ENCODE data around the gene DDX31. TPM values are rescaled to one million over a fixed set of nuclear protein-coding genes. Genes with fewer than 3 reads are reported as not detected.

DDX31 gene
- total RNA-seq, 1 experiment from 2014 or later: 28.4 TPM

- Histone ChIP-seq H2BK12ac (ENCODE audit: insufficient read length, low read depth, low read length) (no peak overlapping the region), H4K8ac (replicated peaks; ENCODE audit: insufficient read length, low read depth, low read length) (no peak overlapping the region), H3K79me2 (ENCODE audit: insufficient read depth, low read length) (no peaks in the 10 kb centered on the region), H3K27ac (ENCODE audit: insufficient read length, low read depth, low read length) (no peak overlapping the region), H3K4ac (ENCODE audit: low read depth, low read length) (no peak overlapping the region), H2BK15ac (ENCODE audit: low read depth, low read length) (no peak overlapping the region), H2AFZ (ENCODE audit: low read length) (no peak overlapping the region), H3K79me1 (ENCODE audit: insufficient read depth, low read depth, low read length, poor library complexity, severe bottlenecking) (no peaks in the 10 kb centered on the region), H3K27me3 (ENCODE audit: insufficient read depth, low read length) (no peaks in the 10 kb centered on the region), H4K91ac (ENCODE audit: insufficient read length, low read depth, low read length) (no peak overlapping the region), H2AK5ac (ENCODE audit: insufficient read length, low read length) (no peak overlapping the region), H3K4me2 (ENCODE audit: insufficient read depth, insufficient read length, low read length) (no peak overlapping the region), H3K9me3 (ENCODE audit: control insufficient read depth, low read depth, low read length) (no peaks in the 10 kb centered on the region), H2BK20ac (ENCODE audit: low read depth, low read length, poor library complexity, severe bottlenecking) (no peak overlapping the region), H3T11ph (ENCODE audit: low read length) (no peak overlapping the region), H3K23ac (ENCODE audit: insufficient read length, low read depth, low read length) (no peak overlapping the region), H3K56ac (ENCODE audit: insufficient read length, low read depth, low read length) (no peak overlapping the region), H4K5ac (ENCODE audit: insufficient read length, low read depth, low read length) (no peak overlapping the region), H4K20me1 (ENCODE audit: control insufficient read depth, insufficient read depth, insufficient read length) (no peaks in the 10 kb centered on the region), H3K9ac (ENCODE audit: extremely low read depth, insufficient read length, low read length) (no peak overlapping the region), H3K14ac (ENCODE audit: insufficient read depth, low read length) (no peak overlapping the region), H2BK120ac (ENCODE audit: low read depth, low read length, poor library complexity, severe bottlenecking) (no peak overlapping the region), H2BK5ac (ENCODE audit: insufficient read length, low read length) (no peak overlapping the region), H3K4me1 (ENCODE audit: insufficient read depth, low read length) (no peaks in the 10 kb centered on the region), H3K18ac (ENCODE audit: insufficient read length, low read depth, low read length) (no peak overlapping the region), H3K23me2 (ENCODE audit: insufficient read length, low read depth, low read length, poor library complexity, severe bottlenecking) (no peaks in the 10 kb centered on the region)
- H3K4me3 Mint-ChIP-seq: no peak overlapping the region
- no CpG with 5 or more reads among the region's 12 CpGs for WGBS (ENCODE audit: extremely low coverage, insufficient read length, low lambda C conversion rate)
- H3K4me1 Mint-ChIP-seq: peaks cover 13 to 33% of the 10 kb centered on the region in 2 experiments
- H3K36me3 Mint-ChIP-seq (ENCODE audit: insufficient read depth in 1 of 3, low read depth in 3 of 3): peaks cover 5 to 44% (median 12%) of the 10 kb centered on the region in 3 experiments; a peak in 6 of 7 replicates
- DNase-seq: no peak
- no peaks in the 10 kb centered on the region for H3K9me3 Mint-ChIP-seq
- H3K27ac Mint-ChIP-seq: no peak overlapping the region; a peak in 1 of 7 replicates
- TF ChIP-seq, protein P1, sequence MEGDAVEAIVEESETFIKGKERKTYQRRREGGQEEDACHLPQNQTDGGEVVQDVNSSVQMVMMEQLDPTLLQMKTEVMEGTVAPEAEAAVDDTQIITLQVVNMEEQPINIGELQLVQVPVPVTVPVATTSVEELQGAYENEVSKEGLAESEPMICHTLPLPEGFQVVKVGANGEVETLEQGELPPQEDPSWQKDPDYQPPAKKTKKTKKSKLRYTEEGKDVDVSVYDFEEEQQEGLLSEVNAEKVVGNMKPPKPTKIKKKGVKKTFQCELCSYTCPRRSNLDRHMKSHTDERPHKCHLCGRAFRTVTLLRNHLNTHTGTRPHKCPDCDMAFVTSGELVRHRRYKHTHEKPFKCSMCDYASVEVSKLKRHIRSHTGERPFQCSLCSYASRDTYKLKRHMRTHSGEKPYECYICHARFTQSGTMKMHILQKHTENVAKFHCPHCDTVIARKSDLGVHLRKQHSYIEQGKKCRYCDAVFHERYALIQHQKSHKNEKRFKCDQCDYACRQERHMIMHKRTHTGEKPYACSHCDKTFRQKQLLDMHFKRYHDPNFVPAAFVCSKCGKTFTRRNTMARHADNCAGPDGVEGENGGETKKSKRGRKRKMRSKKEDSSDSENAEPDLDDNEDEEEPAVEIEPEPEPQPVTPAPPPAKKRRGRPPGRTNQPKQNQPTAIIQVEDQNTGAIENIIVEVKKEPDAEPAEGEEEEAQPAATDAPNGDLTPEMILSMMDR (conservative IDR thresholded peaks at IDR 0.05): no peak
- no peaks in the 10 kb centered on the region for H3K27me3 Mint-ChIP-seq (ENCODE audit: low read depth)
Measured at GRCh38 chr9:132600326-132600984, 69.3 kb downstream of the DDX31 start.
